NCI-H69 (cell line): ENCODE data around the gene C22orf23.
A peak's percentile ranks its signal among the peaks of the same experiment; 100 is the strongest.

Experiments used
- DNase-seq: peaks from one replicate; lab custom pipeline; 2025; lab: John Stamatoyannopoulos, UW

C22orf23 gene

DNA sequence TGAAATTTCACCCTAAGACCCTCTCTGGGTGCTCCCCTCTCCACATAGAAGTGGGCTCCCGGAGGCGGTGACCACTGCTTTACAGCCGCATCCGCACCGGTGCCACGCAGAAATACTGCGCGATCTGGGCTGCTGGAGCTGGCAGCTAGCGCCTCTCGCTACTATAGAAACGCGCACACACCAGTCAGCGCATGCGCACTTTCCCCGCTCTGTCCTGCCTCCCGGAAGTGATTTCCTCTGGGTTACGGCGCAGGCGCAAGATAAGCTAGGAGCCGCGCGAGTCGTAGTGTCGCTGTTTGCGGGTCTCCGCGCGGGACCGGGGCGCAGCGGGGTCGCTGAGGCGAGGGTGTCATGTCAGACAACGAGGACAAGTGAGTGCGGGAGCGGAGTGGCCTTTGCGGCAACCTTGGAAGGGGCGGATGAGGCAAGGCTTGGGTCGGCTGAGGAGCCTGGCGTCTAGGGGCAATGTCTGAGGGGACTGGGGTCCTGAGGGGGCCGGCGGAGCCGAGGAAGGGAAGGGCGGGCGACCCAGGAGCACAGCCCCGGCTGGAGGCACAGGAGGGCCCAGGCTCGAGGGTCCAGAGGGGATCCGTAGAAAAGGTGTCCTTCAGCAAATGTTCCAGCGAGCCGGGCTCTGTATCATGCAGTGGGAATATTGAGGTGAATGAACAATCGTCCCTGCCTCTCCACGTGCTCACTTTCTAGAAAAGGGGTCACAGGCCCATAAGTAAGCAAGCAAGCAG, at the start of gene C22orf23, which contains the start of gene POLR2F:
TSS of gene C22orf23 (minus strand) at position 165 of the 743 bp plus-strand sequence. CDS start 452 bp downstream, outside the sequence.
TSS of gene POLR2F (plus strand) at position 263 of the 743 bp plus-strand sequence. CDS start at position 352, 89 bp downstream.
- DNase-seq, result peak; percentile 97

DNA sequence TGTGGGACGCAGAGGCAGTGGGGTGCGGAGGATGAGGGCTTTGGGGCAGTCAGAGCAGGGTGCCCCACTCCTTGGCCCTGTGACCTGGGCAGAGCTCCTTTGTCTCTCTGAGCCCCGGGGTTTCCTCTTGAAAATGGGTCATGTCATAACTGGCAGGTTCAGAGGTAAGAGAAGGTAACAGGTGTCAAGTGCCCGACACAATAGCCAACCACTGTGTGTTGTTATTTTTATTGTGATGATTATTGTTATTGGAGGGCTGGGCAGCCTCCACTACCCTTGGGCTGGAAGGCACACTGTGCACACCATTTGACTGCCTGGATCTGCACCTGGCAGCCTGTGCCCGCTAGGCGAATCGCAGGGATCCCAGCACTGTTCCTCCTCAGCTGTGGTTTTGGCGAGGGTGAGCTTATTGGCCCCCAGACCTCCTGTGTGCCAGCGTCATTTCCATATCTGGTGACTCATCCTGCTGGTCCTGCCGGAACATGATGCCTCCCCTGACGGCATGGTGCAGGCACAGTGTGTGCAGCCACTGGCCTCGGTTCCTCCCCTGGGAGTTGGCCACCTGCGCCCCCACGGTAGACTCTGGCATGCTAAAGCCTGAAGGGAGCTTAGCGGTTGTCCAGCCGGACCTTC, 46.4 kb upstream of the C22orf23 start:
- peak; percentile 90 for DNase-seq

DNA sequence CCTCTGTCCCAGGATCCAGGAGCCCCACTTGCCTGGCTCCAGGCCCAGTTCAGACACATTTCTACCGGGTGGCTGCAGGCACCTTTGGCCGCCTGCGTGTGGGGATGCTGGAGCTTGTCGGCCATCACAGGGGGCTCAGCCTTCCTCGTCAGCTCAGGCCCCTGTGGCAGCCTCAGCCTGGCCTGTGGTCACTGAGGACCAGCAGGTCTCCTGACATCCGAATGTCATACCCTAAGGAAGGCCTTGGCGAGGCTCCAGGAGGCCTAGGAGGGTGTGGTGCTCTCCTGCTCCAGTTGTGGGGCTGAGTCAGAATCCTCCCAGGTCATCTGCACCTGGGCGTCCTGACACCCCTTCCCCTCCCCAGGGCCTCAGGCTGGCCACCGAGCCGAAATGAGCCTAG, 45.8 kb upstream of the C22orf23 start:
- peak; percentile 35 for DNase-seq

DNA sequence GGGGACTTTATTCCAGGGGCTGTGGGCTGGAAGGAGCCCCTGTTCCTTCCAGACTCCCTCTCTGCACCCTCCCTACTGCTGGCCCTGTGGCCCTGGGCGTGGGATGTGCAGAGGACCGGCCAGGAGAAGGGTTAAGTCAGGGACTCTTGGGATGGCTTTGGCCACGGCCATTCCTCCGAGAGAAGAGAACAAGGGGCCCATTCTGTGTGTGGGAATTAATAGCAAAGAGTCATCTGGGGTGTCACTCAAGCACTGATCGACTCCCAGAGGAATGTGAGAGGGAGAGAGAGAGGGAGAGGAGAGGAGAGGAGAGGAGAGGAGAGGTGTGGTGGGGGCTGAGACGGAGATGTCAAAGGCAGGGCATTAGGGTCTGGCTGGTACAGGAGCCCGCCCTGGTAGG, 45.1 kb upstream of the C22orf23 start:
- DNase-seq, result no peak

DNA sequence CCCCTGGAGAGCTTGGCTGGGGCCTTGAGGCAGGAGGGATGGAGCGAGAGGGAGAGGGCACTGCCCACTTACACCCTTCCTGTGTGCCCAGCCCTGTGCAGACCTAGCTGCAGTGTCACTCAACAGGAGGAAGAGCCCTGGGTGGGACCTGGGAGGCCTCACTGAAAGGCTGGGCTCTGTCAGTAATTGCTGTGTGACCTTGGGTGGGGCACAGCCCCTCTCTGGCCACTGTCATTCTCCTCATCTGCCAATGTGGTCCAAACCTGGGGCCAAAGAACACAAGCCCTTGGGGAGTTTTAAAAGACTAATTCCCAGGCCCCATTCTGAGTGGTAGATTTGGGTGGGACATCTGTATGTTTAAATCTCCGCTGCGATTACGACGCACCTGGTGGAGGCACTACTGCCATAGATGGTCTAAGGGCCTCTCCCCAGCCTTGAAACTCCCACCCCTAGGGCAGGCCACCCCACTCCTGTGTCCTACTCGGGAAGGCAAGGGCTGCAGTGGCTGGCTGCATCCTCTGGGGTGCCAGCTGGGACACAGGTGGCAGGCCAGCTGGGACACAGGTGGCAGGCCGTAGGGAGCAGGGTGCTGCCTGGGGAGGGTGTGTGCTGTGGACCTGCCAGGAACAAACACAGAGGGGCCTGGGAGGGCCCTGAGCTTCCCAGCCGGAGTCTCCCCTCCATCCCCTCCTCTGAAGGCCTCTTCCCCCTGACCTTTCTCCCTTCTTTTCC, 43.3 kb upstream of the C22orf23 start:
- peak; percentile 69 for DNase-seq

DNA sequence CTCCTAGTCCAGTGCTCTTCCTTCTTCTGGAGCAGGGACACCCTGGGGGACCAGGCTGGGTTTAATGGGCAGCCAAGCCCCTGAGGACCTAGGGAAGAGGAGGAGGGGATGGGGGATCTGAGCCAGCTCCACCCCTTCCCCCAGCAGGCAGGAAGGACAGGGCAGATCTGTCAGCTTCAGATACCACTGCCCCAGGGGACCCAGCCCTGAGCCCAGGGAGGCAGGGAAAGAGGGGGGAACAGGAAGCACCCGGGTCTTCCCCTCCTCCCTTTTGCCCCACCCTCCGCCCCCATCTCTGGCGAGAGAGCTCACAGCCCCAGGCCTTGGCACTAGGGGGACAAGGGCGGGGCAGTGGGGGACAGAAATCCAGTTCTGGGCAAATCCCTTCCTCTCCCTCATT, 42.7 kb upstream of the C22orf23 start:
- DNase-seq, result peak; percentile 77

DNA sequence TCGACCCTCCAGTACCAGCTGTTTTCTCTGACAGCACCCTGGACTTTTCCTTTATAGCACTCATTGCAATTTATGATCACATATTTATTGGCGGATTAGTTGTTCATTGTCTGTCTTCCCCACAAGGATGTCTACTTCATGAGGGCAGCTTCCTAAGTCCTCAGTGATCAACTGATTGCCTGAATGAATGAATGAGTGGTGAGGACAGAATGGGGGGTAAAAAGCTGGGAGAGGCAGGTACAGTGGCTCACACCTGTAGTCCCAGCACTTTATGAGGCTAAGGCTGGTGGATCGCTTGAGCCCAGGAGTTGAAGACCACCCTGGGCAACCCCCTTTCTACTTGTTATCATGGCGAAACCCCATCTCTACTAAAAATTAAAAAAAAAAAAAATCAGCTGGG, 42.1 kb upstream of the C22orf23 start:
- DNase-seq, result no peak

DNA sequence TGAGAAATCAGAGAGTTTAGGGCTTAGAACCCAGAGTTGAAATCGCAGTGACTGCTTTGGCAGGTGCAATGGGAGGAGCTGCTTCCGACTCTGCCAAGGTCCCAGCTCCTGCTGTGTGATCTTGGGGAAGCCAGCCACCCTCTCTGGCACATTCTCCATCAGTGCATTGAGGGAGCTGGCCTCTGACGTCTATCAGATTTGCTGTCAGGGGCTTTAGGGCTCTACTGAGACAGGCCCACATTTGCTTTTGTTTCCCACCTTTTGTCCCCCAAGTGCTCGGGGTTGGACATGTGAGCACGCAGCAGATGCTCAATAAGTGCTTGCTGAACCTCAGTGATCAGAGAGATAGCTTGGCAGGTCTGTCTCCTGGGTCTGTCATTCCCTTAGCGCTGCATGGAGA, 41.6 kb upstream of the C22orf23 start:
- no peak for DNase-seq

DNA sequence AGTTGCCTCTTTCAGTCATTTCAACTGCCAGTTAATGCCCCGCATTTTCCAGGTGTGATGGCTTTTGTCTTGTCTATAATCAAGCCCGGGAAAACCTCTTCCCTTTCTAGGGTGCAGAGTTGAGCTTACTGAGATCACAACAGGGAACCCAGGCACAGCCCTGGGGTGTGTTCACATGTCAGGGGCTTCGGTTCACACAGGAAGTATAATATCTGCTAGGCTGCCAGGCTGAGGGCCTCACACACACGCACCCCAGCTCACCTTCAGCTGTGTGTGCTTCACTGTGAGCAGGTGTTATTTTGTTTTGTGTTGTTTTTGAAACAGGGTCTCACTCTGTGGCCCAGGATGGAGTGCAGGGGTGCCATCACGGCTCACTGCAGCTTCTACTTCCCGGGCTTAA, 40.6 kb upstream of the C22orf23 start:
- peak; percentile 49 for DNase-seq

DNA sequence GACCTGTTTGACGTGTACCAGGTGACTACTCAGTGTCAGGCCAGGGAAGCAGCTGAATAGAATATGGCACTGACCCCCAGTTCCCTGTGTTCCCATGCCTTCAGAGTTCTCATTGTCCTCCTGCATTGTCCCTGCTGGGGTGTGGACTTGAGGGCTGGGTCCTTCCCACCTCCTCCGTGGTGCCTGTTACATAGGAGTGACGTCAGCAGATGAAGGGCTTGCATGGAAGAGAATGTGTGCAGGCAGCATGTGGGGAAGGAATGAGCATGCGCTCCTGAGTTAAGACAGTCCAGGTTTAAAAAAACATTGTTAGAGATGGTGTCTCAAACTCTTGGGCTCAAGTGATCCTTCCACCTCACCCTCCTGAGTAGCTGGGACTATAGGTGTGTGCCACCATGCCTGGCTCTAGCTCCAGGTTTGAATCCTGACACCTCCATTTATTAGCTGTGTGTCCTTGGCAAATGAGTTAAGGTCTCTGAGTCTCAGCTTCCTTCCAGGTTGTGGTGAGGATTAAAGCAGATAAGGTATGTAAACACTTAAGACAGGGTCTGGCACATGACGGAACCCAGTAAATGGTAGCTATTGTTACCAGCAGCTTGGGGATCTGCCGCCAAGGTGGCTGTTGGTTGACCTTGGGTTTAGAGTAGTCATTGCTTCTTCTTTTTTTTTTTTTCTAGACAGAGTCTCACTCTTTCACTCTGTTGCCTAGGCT, 38.5 kb upstream of the C22orf23 start:
- no peak for DNase-seq

DNA sequence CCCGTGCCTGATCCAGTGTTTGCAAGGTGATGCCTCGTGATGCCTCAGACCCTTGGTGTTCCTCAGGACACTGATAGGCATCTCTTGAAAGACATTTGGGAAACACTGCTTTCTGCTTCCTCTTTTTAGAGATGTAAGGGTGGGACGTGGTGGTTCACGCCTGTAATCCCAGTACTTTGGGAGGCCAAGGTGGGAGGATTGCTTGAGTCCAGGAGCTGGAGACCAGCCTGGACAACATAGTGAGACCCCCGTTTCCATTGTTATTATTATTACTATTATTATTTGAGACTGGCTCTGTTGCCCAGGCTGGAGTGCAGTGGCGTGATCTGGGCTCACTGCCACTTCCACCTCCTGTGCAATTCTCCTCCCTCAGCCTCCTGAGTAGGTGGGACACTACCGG, 37.5 kb upstream of the C22orf23 start:
- DNase-seq, result no peak

DNA sequence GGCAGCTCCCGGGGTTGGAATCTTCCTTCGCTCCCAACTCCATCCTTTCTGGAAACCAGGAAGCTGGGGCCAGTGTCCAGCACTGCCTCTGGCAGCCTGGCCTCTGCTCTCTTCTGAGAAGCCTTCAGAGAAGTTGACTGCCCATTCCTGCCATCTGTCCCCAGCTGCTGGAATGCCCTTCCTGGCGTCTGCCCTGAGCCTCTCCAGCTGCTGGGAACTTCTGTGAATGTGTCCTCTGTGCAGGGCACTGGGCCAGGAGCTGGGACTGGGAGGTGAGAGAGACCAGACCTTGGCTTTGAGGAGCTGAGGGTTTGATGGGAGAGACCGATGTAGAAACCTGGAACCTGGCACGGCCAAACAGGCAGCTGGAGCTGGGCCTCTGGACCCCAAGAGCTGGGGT, 36.9 kb upstream of the C22orf23 start:
- no peak for DNase-seq

DNA sequence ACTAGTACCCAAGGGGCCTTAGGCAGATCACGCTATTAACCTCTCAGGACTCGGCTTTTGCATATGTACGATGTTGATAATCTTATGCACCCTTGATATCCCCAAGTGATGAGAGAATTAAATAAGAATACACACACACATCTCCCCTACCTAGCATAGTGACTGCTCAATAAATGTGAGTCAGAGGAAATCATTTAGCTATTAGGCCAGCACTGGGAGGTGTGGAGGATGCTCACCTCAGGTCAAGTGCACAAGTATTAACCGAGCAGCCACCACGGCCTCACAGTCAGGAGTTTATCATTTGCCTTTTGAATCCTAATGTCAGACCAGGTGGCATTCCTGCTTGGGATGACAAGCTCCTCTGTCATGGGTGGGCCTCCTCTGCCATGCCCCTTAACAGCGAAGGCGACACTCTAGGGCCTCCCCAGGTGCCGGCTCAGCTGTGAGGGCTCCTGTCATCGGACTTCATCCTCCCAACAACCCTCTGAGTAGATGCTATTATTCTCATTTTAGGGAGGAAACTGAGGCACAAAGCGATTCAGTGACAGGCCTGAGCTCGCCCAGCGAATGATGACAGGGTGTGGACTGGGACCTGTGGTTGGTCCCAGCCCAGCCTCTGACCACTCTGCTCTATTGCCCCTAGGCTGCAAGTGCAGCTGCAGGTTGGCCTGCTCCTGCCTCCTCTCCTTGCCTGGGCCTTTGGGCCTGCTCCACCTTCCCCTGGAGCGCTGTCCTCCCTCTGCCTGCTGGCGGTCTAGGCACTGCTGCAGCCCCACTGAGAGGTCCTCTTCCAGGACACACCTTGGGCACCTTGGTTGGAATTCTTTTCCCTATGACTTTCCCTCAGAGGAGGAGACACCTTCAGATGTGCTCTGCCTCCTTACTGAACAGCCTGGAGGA, 36.0 kb upstream of the C22orf23 start:
- no peak for DNase-seq

DNA sequence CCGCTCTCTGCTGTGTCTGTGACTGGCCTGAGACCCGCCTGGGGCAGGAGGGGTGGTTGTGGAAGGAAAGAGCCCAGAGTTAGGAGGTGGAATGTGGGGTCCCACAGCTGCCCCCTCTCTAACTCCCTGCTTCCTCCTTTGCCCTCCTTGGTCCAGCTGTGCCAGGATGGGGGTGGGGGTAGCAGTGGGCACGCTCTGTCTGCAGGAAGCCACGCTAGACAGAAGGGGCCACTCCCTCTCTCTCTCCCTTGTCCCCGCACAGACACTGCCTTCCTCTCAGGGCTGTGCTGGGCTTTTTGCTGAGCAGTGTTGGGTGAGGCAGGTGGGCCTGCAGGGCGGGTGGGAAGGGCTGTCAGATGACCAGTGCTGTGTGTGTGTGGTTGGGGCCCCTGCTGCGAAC, 33.0 kb upstream of the C22orf23 start:
- no peak for DNase-seq

DNA sequence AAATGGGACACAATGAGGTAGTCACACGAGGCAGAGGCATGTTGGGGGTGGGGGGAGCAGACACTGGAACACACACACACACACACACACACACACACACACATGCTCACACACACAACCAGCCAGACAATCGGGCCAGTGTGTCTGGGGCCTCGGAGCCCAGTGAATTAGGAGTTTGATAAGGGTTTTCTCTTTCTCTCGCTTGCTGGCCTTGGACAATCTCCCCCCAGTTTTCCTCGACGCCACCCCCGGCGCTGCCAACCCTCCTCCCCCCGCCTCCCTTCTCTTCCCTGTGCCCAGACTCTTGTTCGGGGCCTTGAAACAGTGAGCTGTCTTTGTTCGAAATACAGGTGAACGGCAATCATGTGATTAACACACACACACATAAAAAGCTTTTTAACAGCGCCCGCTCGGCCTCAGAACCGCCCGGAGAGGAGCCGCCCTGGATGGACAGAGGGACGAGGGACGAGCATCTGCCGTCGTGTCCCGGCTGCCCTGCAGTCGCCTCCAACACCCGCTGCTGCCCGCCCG, 32.4 kb upstream of the C22orf23 start:
- no peak for DNase-seq

DNA sequence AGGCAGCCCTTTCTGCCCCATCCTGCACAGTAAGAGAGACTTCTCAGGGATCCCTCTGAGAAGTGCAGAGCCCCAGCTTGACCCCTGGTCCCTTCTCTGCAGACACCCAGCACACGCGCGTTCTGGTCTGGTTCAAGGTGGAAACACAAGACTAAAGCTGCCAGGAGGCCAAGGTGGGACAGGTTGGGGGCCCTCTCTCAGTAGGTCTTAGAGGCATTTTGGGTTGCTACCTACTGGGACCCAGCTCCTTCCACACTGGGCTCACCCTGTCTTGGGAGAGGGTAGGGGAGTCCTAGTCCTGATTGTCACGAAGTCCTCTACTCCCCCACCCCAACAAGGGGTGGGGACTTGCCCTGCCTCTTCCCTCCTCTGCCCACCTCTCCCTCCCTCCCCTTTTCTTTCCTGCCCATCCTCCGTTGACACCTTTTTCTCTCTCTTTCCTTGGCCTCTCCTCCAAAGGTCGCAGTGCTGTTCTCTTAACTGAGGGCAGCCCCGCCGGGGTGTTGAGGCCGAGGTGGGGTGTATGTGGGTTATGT, 31.7 kb upstream of the C22orf23 start:
- DNase-seq, result no peak

DNA sequence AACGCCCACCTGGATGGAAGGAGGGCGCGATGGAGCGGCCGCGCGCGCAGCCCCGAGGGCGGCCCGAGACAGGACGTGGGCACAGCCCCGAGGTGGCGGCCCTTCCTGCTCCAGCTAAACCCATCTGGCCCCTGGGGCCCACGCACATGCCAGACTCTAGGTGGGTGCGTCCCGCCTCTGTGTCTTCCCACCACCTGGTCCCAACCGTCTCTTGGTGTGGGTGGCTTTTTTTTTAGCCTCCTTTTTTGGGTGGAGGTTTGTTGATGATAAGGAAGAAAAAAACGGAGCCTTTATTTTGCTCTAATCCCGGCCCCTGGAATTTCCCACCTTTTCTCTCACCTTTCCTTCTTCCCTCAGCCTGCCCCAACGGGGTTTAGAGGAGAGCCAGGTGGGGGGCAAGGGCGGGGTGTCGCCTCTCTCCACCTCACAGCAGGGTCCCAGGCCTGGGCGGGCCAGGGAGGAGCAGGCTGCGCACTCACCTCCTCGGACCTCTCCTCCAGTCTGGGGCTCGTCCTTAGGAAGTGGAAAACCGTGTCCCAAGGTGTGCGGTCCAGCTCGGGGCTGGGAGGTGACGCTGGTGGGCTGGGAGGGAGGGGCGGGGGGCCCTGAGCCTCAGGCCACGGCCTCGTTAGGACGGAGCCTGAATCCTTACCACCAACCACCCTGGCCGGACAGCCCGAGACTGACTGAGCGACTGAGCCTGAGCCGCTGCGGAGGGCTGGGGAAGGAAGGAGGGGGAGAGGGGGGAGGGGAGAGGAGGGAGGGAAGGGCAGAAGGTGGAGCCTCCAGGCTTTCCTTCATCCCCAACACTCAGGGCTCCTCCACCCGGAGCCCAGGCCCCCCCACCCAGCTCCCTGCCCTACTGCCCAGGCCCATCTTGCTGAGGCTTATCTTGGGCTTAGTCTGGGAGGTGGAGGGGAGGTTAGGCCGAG, 30.7 kb upstream of the C22orf23 start, which contains the start of gene SOX10:
TSS of gene SOX10 (minus strand) at position 696 of the 932 bp plus-strand sequence. CDS start 771 bp downstream, outside the sequence.
- no peak for DNase-seq

DNA sequence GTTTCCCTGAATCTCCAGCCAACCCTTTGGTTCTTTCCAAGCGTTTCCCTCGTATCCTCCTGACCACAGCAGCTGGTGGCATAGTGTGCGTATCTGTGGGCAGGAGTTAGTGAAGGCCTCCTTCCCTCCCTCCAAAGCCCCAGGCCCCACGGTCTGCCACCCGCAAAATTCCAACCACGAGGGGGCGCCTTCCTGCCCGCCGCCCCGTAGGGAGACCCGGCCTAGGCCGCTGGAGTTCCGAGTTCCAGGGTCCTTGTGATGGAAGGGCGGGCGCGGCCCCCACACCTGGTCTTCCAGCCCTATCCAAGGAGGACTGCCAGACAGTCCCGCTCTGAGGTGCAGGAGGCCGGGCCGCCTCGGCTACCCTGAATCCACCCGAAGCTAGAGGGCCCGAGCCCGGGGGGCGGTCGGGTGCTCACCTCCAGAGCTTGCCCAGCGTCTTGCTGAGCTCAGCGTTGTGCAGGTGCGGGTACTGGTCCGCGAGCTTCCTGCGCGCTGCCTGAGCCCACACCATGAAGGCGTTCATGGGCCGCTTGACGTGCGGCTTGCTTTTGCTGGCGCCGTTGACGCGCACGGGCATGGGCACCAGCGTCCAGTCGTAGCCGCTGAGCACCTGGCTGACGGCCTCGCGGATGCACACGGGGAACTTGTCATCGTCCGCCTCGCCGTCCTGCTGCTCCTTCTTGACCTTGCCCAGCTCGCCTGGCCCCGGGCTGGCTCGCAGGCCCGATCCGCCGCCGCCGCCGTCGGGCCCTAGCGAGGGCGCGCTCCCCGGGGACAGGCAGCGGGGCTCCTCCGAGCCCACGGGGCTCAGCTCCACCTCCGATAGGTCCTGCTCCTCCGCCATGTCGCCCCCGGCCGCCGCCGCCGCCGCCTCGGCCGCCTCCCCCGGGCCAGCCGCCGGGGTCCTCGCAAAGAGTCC, 29.8 kb upstream of the C22orf23 start:
- DNase-seq, result no peak
